Activated gamma-delta T cell treated with Interleukin-2 at 50 U/mL for 16 hours (primary cell): ENCODE measurements around the gene SLC35B3.
"Not testable (repeated sequence)": the region's sequence is repeated elsewhere in the genome, so short reads cannot be mapped to it uniquely, and the experiment has no call there.

Experiments
- DNase-seq: peaks from one replicate; pipeline ENCODE4 v3.0.0-alpha.2; 2020

Gene SLC35B3

DNA sequence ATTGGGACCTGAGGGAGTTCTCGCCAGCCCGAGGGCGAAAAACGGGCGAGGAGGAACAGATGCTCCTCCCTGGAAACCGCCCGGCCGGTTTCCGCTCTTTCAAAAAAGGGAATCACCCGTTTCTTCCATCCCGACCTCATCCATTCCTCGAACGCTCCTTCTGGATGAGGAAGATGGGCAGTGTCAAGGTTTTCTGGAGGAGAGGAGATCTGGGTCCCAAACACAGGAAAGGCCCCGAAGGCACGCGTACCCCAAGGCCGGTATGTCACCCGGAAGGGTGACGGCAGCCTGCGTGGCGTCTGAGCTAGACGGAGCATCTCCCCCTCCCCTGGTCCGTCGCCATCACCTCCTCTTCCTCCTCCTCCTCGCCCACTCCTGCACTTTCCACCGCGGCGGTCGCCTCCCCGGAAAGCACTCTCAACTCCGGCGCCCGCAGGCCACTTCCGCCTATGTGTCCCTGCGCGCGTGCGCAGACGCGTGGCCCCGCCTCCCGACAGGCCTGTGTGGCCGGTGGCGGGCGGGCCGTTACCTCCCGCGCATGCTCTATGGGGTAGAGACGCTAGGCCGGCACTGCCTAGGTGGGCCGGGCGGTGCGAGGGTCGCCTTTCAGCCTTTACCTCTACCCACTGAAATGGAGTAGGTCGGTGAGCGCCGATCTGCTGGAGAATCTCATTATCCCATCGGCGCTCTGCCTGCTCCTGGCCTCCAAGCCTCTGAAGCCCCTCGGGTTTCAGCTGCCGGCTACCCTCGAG lies at the start of gene SLC35B3:
SLC35B3 (minus strand) TSS at position 453 of the 752 bp plus-strand sequence.
- DNase-seq: peak; percentile 99

DNA sequence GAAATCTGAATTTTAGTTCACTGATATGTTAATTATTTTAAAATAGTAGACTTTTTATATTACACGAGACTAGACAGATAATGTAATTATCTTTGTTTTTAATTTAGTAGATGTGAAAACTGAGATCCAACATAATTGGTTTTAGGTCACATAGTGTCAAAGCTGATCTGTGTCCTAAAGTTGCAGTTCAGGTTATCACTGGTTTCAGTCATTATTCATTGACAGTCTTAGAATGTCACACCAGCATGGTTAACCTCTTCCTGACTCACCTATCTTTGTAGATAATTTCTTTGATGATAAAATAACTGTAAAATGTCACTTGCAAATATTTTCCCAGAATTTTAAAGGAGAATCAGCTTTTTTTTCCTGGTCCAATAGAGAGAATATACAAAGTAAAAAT lies 48.3 kb upstream of the SLC35B3 start:
- DNase-seq: no peak

DNA sequence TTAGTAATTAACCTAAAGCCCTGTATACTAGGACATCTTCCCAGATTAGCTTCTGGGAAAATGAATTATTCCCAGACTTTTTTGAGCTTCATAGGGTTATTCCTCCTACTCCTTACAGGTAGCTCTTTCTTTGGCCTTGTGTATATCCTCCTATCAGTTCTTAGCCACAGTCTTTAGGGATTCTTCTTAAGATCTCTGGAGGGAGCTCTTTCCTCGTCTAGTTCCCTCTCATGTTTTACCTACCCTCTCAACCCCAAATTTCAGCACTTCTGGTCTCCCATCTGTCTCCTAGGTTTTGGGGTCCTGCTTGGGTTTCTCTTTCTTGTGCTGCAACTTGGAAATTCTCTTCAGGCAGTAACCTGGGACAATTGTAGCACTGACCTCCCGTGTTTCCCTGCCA lies 46.4 kb upstream of the SLC35B3 start:
- DNase-seq: no peak

DNA sequence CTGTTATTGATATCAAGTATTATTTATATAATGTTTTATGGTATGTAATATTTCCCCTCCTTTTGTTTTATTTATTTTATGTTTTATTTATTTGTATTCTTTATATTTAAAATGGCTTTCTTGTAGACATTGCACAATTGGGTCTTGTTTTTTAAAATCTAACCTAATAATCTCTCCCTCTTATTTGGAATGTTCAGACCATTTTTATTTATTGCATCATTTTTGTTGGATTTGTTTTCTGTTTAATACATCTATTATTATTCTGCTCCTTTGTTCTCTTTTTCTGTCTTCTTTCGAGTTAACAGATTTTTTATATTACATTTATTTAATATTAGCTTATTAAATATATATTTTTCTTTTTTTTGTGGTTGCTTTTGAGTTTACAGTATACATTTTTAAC lies 43.1 kb upstream of the SLC35B3 start:
- no peak for DNase-seq

DNA sequence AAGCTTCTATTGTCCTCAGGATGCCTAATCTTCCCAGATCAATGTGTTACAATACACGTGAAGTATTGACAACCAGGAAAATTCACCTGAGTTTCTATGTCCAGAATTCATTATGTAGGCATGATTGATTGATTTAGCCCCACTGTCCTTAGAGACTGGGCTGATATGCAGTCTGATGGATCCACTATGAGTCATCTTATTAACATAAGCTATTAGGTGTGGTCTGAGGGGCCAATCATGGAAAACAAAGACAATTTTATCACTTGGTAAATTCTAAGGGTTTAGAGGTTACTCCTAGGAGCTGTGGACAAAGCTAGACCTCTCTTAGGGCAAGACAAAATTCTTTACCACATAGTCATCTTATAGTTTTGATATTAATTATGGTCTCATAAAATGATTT lies 41.3 kb upstream of the SLC35B3 start:
- no peak for DNase-seq

DNA sequence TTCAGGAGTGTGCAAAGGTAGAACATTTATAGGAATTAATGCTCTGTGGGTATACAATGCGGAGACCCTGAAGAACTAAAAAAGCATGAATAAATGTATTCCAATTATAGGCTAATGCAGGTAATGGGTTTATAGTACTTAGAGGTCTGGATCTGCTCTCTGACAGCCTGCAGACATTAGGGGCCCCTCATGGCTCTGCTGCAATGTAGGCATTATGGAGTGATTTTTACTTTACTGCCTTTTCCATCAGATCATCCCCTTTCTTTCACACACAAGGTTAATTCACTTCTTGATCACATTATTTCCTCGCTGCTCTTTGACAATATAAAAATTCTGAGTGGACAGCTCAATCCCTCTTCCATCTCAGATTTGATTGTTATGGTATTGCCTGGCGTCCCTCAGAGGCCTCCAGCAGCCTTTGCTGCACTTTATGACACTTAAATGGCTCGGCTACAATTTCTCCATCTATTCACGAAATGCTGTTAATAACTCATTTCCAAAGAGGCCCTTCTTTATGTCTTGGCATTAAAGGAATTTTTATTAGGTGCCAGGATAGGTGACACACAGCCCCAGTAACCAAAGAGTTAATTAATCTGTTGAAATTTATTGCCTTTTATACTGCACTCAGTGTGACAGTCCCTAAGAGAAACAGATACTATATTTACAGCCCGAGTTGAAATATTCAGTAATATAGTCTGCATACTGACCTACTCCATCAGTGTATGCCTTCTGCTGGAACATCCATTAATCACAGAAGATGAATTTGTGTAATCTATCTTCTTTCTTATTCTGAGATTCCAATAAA lies 33.4 kb upstream of the SLC35B3 start:
- DNase-seq: no peak

DNA sequence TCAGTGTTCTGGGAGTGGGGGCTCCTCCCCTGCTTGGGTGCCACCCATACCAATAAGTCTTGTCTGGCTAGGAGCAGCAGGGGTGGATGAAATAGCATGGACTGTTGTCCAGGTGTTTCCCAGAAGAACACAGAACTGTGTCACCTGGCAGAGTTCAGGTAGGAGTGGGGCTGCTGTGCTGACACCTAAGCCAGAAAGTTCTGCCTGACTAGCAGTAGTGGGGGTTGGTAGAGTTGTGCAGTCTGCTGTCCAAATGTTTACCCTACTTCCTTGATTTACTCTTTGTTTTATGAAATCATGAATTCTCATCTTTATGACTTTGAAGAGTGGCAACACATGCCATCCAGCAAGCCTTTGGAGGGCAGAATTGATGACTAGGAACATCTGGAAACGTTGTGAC lies 27.3 kb upstream of the SLC35B3 start:
- no peak for DNase-seq

DNA sequence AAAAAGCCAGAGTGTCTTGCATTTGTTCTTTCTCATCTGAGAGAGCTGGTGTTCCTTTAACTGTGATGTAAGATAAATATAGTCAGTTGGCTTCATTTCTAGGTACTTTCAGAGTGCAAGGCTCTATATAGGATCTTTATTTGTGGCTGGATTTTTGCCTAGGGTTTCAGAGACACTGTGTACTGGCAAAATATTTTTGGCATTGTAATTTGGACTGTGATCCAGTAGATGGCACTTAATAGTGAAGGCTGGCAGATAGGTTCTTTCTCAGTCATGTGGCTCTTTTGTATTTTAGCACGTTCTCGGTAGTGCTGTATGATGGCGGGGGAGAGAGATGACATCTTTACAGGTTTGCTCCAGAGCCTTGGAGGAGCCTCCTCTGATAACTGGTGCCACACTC lies 26.8 kb upstream of the SLC35B3 start:
- DNase-seq: no peak

DNA sequence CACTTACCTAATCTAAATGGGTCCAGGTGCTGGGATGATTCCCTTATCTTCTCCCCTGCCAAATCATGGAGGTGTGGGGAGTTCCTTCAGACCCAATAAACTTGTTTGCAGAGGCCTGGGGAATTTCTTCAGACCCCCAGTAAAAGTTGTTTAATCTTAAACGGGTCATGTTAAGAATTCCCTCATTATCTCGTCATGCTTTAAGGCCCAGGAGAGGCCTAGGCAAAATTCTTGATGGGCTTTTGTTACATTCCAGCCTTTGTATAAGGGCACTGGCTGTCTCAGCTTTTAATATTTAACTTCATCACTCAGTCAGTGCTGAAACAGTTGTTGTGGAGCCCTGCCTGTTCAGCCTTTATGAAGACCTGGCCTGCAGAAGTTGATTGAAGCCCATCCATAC lies 11.0 kb upstream of the SLC35B3 start:
- DNase-seq: no peak

DNA sequence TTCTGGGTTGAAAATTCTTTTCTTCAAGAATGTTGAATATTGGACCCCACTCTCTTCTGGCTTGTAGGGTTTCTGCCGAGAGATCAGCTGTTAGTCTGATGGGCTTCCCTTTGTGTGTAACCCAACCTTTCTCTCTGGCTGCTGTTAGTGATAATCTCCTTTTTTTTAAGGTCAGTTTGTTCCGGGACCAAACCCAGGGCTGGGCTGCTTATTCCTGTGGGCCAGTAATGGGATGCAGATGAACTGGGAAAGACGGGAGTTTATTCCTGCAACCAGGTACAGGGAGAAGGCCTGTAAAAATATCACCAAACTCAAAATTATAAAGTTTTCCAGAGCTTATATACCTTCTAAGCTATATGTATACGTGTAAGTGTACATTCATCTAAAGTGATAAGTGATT lies 10.6 kb upstream of the SLC35B3 start:
- DNase-seq: not testable (repeated sequence)

DNA sequence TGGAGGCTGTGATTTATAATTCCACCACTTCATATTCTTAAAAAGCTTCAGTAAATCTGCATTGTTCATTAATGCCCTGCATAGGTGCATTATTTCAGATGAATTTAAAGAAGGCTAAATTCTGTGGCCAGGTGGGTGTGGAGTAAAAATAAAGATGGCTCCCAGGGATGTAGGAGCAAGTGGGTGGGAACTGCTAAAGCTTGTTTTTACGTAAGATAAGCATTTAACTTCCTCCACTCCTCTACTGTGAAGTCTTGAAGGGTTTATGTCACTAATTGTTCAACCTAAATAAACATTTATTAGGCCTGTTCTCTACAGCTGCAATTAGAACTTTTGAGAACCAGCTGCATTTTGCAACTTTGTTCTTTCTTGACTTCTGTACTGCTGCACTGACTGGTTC lies 6.8 kb upstream of the SLC35B3 start:
- DNase-seq: no peak

DNA sequence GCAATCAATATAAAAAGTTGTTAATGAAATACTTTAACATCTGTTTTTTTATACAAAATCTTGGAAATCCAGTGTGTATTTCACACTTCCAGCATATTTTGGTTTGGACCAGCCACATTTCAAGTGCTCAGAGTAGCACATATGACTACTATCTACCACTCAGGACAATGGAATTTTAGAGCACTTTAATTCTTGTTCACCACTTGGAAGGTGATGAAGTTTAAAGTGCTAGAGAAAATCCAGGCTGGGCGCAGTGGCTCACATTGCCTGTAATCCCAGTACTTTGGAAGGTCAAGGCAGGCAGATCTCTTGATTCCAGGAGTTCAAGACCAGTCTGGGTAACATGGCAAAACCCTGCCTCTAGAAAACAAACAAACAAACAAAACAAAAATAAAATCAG lies 6.1 kb upstream of the SLC35B3 start:
- no peak for DNase-seq

DNA sequence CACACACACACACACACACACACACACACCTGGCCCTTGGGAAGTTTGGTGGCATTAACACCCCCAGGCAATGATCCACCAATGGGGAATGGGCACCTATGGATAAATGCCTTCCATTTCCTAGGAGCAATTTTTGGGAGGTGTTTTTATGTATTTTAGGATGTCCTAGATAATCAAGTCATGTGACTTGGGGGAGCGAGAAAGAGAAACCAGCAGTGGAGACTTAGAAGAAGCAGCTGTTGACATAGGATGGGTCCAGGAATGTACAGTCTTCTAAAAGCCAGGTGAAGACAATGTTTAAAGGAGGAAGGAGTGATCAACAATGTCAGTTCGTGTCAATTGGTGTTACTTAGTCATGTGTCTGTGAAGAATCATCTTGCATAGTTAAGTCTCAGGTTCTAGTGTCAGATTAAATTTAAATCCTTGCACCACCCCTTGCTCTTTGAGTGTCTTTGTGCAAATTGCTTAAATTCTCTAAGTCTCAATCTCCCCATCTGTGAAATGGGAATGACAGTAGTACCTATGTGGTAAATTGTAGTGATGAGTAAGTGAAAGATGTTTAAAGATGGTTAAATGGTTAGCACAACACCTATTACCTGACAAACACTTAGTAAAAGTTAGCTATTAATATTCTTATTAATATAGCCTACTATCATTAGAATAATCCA lies 4.4 kb upstream of the SLC35B3 start:
- no peak for DNase-seq

DNA sequence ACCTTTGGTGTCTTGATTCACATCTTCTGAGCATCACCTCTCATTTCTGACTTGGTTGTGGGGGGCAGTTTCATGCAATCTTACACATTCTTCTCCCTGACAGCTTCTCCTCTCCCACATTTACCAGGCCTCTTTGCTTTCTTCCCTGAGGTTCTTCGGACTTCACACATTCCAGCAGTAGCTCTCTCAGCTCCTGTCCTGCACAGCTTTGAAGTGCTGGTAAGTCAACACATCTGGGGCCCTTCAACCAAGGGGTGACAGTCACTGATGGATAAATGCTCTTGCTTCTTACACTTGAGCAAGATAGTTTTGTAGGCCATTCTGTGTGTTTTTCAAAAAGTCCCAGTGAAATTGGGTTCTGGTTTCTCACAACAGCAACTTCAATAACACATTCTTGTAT lies 2.5 kb upstream of the SLC35B3 start:
- no peak for DNase-seq

DNA sequence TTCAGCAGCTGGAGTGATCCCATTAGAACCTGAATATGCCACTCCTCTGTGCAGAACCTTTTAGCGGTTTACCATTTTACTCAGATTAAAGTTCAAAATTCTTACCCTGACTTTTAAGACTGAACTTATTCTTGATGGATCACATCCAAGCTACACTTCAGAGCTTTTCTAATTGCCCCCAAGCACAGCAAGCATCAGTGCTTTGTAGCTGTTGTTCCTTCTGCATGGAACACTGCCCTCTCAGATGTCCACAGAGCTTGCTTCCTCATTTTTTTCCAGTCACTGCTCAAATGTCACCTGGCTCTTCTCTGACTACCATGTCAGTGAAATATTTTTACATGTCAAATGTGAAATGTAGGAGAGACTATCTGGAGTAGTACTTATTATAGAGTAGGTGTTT lies 1.6 kb upstream of the SLC35B3 start:
- no peak for DNase-seq

DNA sequence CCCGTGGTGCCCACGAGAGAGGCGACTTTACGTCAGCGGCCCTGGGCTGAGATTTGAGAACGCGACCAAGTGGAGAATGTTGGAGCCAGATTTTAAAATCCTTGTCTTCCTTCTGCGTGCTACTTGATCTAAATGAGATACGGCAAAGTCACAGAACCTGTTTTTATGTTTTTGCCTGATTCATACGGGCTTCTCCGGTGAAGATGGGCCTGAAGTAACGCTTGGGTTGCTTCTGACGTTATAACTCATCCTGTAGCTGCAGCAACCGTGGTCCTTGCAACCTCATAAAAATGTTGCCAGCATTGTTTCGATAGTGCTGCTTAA lies 462 bp upstream of the SLC35B3 start:
- no peak for DNase-seq

DNA sequence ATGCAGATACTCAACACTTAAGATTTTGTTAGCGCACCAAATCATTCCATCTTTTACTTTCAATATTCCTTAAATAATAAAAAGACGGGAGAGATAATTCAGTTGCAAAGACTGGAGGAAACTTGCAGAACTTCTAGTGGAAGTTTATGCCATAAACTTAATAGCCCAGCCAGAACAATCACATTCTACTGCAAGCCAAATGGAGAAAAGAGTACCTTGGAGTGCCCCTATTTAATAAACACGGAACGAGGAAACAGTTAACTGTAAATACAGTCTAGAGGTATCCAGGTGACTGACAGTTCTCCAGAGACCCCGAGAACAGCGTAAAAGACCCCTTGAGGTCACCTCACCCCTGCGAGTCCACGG lies 635 bp downstream of the SLC35B3 start:
- no peak for DNase-seq

DNA sequence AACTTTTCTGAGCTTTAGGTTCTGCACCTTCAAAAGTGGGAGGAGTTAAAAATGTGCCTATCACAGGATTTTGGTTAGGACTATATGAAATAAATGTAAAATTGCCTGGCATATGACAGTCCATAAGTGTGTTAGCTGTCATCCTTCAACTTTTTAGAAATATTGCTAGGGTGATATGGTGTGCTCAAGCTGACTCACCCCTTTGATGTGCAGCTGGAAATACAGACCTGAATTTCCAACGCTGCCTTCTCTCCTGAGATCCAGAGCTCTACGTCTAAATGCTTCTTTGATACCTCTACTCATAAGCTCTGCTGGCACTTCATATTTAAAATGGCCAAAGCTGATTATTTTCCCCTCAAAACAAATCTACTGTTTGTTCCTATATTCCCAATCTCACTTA lies 2.7 kb downstream of the SLC35B3 start:
- DNase-seq: no peak

DNA sequence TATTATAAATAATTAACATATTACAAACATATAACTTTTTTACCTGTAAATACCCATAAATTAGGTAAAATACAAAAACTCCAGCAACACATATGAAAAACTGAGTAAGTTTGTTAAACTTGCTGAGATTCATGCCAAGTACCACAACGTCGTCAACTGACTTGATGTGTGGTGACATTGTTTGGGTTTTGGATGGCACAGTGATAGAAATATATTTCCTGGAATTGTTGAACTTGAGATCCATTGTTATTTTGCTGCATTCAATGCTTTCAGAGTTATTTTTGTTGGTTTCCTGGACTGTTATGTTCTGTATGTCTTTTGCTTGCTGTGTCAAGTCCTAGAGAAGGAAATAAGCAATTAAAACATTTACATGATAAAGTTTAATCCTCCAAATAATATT lies 5.5 kb downstream of the SLC35B3 start:
- DNase-seq: no peak

DNA sequence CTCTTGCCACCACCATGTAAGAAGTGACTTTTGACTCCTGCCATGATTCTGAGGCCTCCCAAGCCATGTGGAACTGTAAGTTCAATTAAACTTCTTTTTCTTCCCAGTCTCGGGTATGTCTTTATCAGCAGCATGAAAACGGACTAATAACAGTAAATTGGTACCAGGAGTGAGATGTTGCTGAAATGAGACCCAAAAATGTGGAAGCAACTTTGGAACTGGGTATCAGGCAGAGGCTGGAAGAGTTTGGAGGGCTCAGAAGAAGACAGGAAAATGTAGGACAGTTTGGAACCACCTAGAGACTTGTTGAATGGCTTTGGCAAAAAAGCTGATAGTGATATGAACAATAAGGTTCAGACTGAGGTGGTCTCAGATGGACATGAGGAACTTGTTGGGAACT lies 8.8 kb downstream of the SLC35B3 start:
- not testable (repeated sequence) for DNase-seq

DNA sequence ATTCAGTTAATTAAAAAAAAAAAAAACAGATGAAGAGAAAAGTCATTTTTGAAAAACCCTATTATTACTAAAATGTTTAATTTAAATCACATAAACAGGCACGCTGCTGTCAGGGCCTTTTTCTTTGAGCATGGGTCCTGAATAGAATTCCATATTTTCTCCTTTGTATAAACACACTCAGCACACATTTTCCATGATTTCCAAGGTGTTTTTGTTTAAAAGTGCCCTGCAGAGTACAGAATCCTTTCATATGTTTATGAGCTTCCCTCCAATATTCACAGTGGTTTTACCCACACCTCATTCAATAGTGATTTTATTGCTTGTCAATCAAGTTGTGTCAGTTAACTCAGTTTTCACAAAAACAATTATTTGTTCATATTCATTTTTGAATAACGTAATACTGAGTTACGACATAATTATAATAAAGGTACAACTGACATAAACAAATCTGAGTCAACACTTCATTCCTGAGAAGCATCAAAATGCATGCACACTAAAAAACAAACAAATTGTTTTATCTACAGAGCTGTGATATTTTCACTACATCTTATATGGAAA lies 15.2 kb downstream of the SLC35B3 start:
- DNase-seq: no peak

DNA sequence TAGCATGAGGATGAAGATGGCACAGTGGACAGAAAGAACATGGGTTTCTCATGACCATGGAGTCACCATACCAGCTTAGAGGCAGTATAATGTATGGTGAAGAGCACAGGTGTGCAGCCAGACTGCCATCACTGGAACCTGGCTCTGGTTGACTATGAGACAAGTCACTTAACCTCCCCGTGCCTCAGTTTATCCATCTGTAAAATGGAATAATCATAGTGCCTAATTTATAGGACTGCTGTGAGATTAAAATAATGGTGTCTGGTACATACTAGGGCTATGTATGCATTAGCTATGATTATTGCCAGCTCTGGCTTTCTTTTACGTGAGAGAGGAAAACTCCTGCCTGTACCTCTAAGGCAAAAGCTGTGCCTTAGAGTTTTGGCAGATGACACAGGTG lies 19.4 kb downstream of the SLC35B3 start:
- DNase-seq: no peak

DNA sequence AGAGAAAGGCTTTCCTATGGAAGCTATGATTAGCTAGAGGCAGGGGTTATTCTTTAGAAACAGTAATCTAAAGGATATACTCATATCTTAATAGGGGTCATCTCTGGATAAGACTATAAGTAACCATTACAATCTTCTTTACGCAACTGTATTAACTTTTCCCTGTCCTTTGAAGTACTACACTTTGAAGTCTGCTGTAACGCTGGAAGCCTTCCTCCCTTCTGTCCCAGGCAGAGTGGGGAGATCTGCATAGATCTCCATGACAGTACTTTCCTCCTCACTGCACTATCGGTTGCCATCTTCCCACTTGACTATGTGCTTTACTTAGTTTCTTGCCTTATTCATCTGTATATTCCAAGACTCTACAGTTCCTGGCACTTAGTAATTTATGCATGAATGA lies 20.1 kb downstream of the SLC35B3 start:
- DNase-seq: no peak

DNA sequence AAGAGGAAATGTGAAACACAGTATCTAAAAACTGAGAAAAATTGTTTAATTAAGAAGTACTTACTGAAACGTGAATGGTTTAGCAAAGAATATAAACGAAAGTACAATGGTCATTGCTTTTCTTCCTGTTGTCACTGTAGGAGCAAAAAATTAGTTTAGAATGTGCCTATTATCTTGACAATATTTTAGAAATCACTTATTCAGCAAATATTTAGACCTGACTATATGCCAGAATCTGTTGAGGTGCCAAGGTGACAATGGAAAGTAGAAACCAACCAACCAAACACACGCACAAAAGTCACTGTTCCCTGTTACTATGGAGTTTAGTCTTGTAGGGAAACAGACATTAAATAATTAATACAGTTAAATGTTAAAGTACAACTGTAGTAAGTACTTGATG lies 20.5 kb downstream of the SLC35B3 start:
- no peak for DNase-seq
